K562 (cell line): ENCODE data around the gene KRT8. TPM values are rescaled to one million over a fixed set of nuclear protein-coding genes. Genes with fewer than 3 reads are reported as not detected.

ENCODE experiments used
- ATAC-seq: fragments of 200-7000 bp; cut with Tn5 transposase; 3 replicates; pipeline ENCODE4 v1.9.1; 2020; ENCODE audit warnings: moderate library complexity
- BruUV-seq: library from RNA; stranded (reverse); fragments of 400-500 nt; replicated peaks from 2 replicates; lab custom pipeline; 2021; lab: Mats Ljungman, UMichigan
- CTCF ChIA-PET: fragments of 300-600 bp; formaldehyde crosslinking; extraction: SDS; loops from one replicate; lab custom pipeline; 2021; ENCODE audit warnings: low intra/inter-chr PET ratio; lab: Yijun Ruan, JAX
- POLR2A ChIA-PET: fragments of 300-600, 350-650 bp; sonication (Branson Sonifier 250); formaldehyde crosslinking; extraction: SDS; loops from one replicate; lab custom pipeline; 2021; ENCODE audit warnings: antibody characterized with exemption, inconsistent platforms; lab: Yijun Ruan, JAX
- DNase-seq, 4 experiments: peaks; one replicate each; pipeline versions ENCODE4 v3.0.0 to v3.0.0-alpha.2; 2011 to 2018; ENCODE audit warnings: low spot score in 3 of 4, mixed read lengths in 3 of 4; ENCODE audit errors: extremely low read depth in 1 of 4
- FAIRE-seq: peaks from 2 replicates; lab custom pipeline; 2011; peaks lifted over from hg19 to GRCh38; lab: Jason Lieb, UNC
- H2AFZ ChIP-seq: 2 replicates; pipeline ENCODE4 v1.6.0; 2011; ENCODE audit warnings: low read depth, low read length, control low read depth, inconsistent platforms
- H3K27ac ChIP-seq: fragments of 200-600 bp; 3 replicates; pipeline ENCODE4 v1.8.0; 2011; ENCODE audit warnings: low read depth, mild to moderate bottlenecking, control low read depth, inconsistent platforms, low read length, moderate library complexity, mixed read lengths; ENCODE audit errors: extremely low read depth
- H3K27me3 ChIP-seq, 2 experiments: fragments of 300-600 bp in 1 of 2; 2 replicates in 1 of 2; 3 replicates in 1 of 2; pipeline versions ENCODE4 v1.6.0 to v1.8.0; 2011; ENCODE audit warnings: inconsistent platforms in 2 of 2, low read length in 2 of 2, mild to moderate bottlenecking in 1 of 2, mixed read lengths in 1 of 2, moderate library complexity in 1 of 2; ENCODE audit not compliant: control insufficient read depth in 2 of 2, insufficient read depth in 2 of 2
- H3K36me3 ChIP-seq: fragments of 300-600 bp; 3 replicates; pipeline ENCODE4 v1.8.0; 2011; ENCODE audit warnings: mild to moderate bottlenecking, low read length, inconsistent platforms; ENCODE audit not compliant: control insufficient read depth, insufficient read depth
- H3K4me1 ChIP-seq, 2 experiments: fragments of 200-600 bp in 1 of 2; replicated peaks in 1 of 2; 2 replicates in 1 of 2; 3 replicates in 1 of 2; pipeline versions ENCODE4 v1.5.1 to v1.8.0; 2011; ENCODE audit warnings: inconsistent platforms in 2 of 2, low read length in 2 of 2, mild to moderate bottlenecking in 1 of 2, mixed read lengths in 1 of 2, moderate library complexity in 1 of 2; ENCODE audit not compliant: control insufficient read depth in 2 of 2, insufficient read depth in 2 of 2
- H3K4me2 ChIP-seq: 2 replicates; pipeline ENCODE4 v1.6.1; 2011; ENCODE audit warnings: low read length, control low read depth, inconsistent platforms, mixed read lengths; ENCODE audit not compliant: insufficient read depth
- H3K4me3 ChIP-seq: fragments of 200-600 bp; sonication (generic), shearing (Covaris generic); 2 replicates; pipeline ENCODE4 v1.5.1; 2016; ENCODE audit warnings: control low read depth, inconsistent platforms
- H3K79me2 ChIP-seq: fragments of 200-600 bp; 3 replicates; pipeline ENCODE4 v1.8.0; 2011; ENCODE audit warnings: low read length, inconsistent platforms; ENCODE audit not compliant: control insufficient read depth, insufficient read depth
- H3K9ac ChIP-seq, 2 experiments: 2 replicates each; pipeline versions ENCODE4 v1.6.0 to v1.6.1; 2011; ENCODE audit warnings: low read depth in 2 of 2, low read length in 2 of 2, control low read depth in 1 of 2, inconsistent platforms in 1 of 2, mild to moderate bottlenecking in 1 of 2, mixed read lengths in 1 of 2; ENCODE audit not compliant: insufficient read depth in 1 of 2
- H3K9me1 ChIP-seq: one replicate; pipeline ENCODE4 v1.6.0; 2011; ENCODE audit warnings: inconsistent platforms, mild to moderate bottlenecking, low read length, moderate library complexity; ENCODE audit not compliant: control insufficient read depth, insufficient read depth
- H3K9me3 ChIP-seq: replicated peaks from 2 replicates; pipeline ENCODE4 v1.5.1; 2011; ENCODE audit warnings: low read depth, low read length, inconsistent platforms; ENCODE audit not compliant: control insufficient read depth, insufficient read depth
- H4K20me1 ChIP-seq: replicated peaks from 2 replicates; pipeline ENCODE4 v1.6.1; 2011; ENCODE audit warnings: low read length, inconsistent platforms, mixed read lengths; ENCODE audit not compliant: control insufficient read depth, insufficient read depth
- CTBP1 ChIP-seq: fragments of 450-650 bp; IDR thresholded peaks from 2 replicates; pipeline ENCODE4 v1.6.1; 2016; ENCODE audit warnings: borderline replicate concordance
- DPF2 ChIP-seq: fragments of 450-650 bp; IDR thresholded peaks from 2 replicates; pipeline ENCODE4 v1.6.1; 2016
- SMARCE1 ChIP-seq: fragments of 450-650 bp; IDR thresholded peaks from 2 replicates; pipeline ENCODE4 v1.7.1; 2016; ENCODE audit warnings: mild to moderate bottlenecking
- TEAD1 ChIP-seq, 2 experiments: fragments of 450-650 bp in 1 of 2; sonication (generic) in 1 of 2; formaldehyde crosslinking; IDR thresholded peaks; 2 replicates each; pipeline versions ENCODE4 v1.4.0 to v1.8.0; 2020 to 2022; ENCODE audit warnings: mild to moderate bottlenecking in 2 of 2, missing genetic modification reagents in 1 of 2
- TEAD4 ChIP-seq, 2 experiments: sonication (generic) in 1 of 2; formaldehyde crosslinking in 1 of 2; IDR thresholded peaks; 2 replicates each; pipeline versions ENCODE4 v1.6.1 to v1.8.0; 2012 to 2022; ENCODE audit warnings: borderline replicate concordance in 1 of 2, inconsistent platforms in 1 of 2, low read length in 1 of 2, mild to moderate bottlenecking in 1 of 2, missing genetic modification reagents in 1 of 2
- ZNF197 ChIP-seq: fragments of 200-800 bp; sonication (Bioruptor generic); IDR thresholded peaks from 2 replicates; pipeline ENCODE4 v1.6.1; 2016; ENCODE audit warnings: low read depth, missing genetic modification characterization, missing compliant biosample characterization
- WGBS: fragments of 100-300 bp; shearing (Covaris generic); methylation state at CpG from one replicate; pipeline ENCODE4 v1.1.6; 2016; ENCODE audit warnings: low coverage, mixed read lengths; ENCODE audit not compliant: insufficient coverage; ENCODE audit errors: missing lambda C conversion rate; 5-methylcytosine and 5-hydroxymethylcytosine counted together
- in situ Hi-C: fragments of 300-500 bp; cut with MboI; formaldehyde crosslinking; loops from 4 replicates; pipeline ENCODE4 v1.15.0; 2018; ENCODE audit warnings: inconsistent platforms, mixed read lengths
- intact Hi-C: fragments of 100-400 bp; cut with micrococcal nuclease; formaldehyde crosslinking; loops from 2 replicates; pipeline ENCODE4 v1.14.2; 2022
- polyA plus RNA-seq, 8 experiments: library from polyadenylated mRNA; depleted of rRNA in 4 of 8; stranded (reverse) in 5 of 8; unstranded in 3 of 8; fragments of >200 nt; fragmentation: Nextera tagmentation in 2 of 8; fragmentation: Illumina TruSeq in 1 of 8; extraction: Ambion mirVana in 2 of 8; extraction: Trizol in 1 of 8; gene quantifications; 2 replicates each; pipeline versions ENCODE4 v1.2.1 to v1.2.3, GENCODE V29; 2011 to 2014; ENCODE audit warnings: inconsistent platforms in 1 of 8, missing spikeins in 1 of 8
- total RNA-seq, 7 experiments: library from RNA; depleted of rRNA in 6 of 7; stranded (reverse); fragments of >200 nt in 6 of 7; fragmentation: Illumina TruSeq in 2 of 7; extraction: Trizol in 2 of 7; gene quantifications; 2 replicates each; pipeline versions ENCODE4 v1.2.1 to v1.2.3, GENCODE V29; 2011 to 2021; ENCODE audit warnings: low replicate concordance in 1 of 7
- TF ChIP-seq, protein P1 (sequence below), 3 experiments: fragments of 200-800 bp in 1 of 3; fragments of 250-450 bp in 1 of 3; fragments of 450-650 bp in 1 of 3; sonication (Bioruptor Pico) in 1 of 3; sonication (Bioruptor generic) in 1 of 3; formaldehyde crosslinking in 1 of 3; IDR thresholded peaks; 2 replicates each; pipeline versions ENCODE4 v1.6.1 to v1.8.0; 2016 to 2022; ENCODE audit warnings: mild to moderate bottlenecking in 2 of 3, missing genetic modification characterization in 2 of 3, missing compliant biosample characterization in 1 of 3, moderate library complexity in 1 of 3

Gene KRT8
- total and polyA plus RNA-seq, 9 of the 15 experiments (the other 6 are each of a cell fraction or from before 2014, with no cell fraction given), result 41.5 to 661 (median 260) TPM

GRCh38 chr12:52945389-52946232 lies 40.7 kb upstream of the KRT8 start:
- Histone ChIP-seq H4K20me1 (peaks cover 3% of the 10 kb centered on the region), H3K27ac (no peak overlapping the region), H3K9ac (peak overlapping the region; percentile 12 to 74; a peak in 1 of 4 replicates), H3K27me3 (no peaks in the 10 kb centered on the region), H3K9me3 (no peaks in the 10 kb centered on the region), H2AFZ (no peak overlapping the region), H3K4me3 (no peak overlapping the region), H3K4me2 (peak overlapping the region; percentile 8; the same call in 1 of the 2 replicates), H3K4me1 (peaks cover 58% of the 10 kb centered on the region in 2 experiments), H3K9me1 (no peaks in the 10 kb centered on the region), H3K36me3 (peaks cover 19% of the 10 kb centered on the region), H3K79me2 (peaks cover 31% of the 10 kb centered on the region)
- FAIRE-seq (no peak), DNase-seq (peak in 2 of 4 experiments; percentile 12 to 16), ATAC-seq (no peak)
- in situ Hi-C loops, result no loop called here
- TF ChIP-seq TEAD1 (CRISPR knock-in tag; IDR thresholded peaks at IDR 0.05) (0 out of 4 replicates have a peak, but pooled peaks of 1 of the 2 experiments have one; percentile 9), ZNF197 (CRISPR knock-in tag) (no peak), TEAD4 (IDR thresholded peaks at IDR 0.05; ENCODE audit: low read length) (0 out of 2 replicates have a peak, but pooled peaks have one; percentile 40), TEAD4 (CRISPR knock-in tag; IDR thresholded peaks at IDR 0.05; ENCODE audit: borderline replicate concordance) (no peak), CTBP1 (0 out of 2 replicates have a peak, but pooled peaks have one; percentile 22), DPF2 (no peak), SMARCE1 (0 out of 2 replicates have a peak, but pooled peaks have one; percentile 6)
- TF ChIP-seq, protein P1, sequence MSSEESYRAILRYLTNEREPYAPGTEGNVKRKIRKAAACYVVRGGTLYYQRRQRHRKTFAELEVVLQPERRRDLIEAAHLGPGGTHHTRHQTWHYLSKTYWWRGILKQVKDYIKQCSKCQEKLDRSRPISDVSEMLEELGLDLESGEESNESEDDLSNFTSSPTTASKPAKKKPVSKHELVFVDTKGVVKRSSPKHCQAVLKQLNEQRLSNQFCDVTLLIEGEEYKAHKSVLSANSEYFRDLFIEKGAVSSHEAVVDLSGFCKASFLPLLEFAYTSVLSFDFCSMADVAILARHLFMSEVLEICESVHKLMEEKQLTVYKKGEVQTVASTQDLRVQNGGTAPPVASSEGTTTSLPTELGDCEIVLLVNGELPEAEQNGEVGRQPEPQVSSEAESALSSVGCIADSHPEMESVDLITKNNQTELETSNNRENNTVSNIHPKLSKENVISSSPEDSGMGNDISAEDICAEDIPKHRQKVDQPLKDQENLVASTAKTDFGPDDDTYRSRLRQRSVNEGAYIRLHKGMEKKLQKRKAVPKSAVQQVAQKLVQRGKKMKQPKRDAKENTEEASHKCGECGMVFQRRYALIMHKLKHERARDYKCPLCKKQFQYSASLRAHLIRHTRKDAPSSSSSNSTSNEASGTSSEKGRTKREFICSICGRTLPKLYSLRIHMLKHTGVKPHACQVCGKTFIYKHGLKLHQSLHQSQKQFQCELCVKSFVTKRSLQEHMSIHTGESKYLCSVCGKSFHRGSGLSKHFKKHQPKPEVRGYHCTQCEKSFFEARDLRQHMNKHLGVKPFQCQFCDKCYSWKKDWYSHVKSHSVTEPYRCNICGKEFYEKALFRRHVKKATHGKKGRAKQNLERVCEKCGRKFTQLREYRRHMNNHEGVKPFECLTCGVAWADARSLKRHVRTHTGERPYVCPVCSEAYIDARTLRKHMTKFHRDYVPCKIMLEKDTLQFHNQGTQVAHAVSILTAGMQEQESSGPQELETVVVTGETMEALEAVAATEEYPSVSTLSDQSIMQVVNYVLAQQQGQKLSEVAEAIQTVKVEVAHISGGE (CRISPR knock-in tag; IDR thresholded peaks at IDR 0.05), result peak in 1 of 3 experiments; percentile 32; a peak in 1 of 6 replicates
- POLR2A ChIA-PET, result interaction anchor here (0.8 to 4.7 kb wide), 4 partner anchors 15 to 50 kb away, joined by 3 to 16 read pairs (median 8); partner anchors contain the start of gene KRT8
- 32% methylated on average over 13 of the region's 13 CpGs for WGBS
- intact Hi-C loops, result no loop called here
- CTCF ChIA-PET, result interaction anchor here (0.6 kb wide), 1 partner anchor 21 kb away, joined by 3 read pairs; no protein-coding TSS in a partner anchor
- BruUV-seq, result no TSS peak
